Left lung (tissue), 10 donors: ENCODE data around the gene RNASEH2C. TPM values are rescaled to one million over a fixed set of nuclear protein-coding genes. Genes with fewer than 3 reads are reported as not detected.

Source experiments
- ATAC-seq: fragments of 200-7000 bp; cut with Tn5 transposase; one replicate; pipeline ENCODE4 v1.9.1; 2020; ENCODE audit warnings: moderate library complexity
- DNase-seq, 4 donors: peaks; one replicate each; pipeline ENCODE4 v3.0.0-alpha.2; 2013 to 2020
- H3K27ac ChIP-seq, 2 donors: fragments of 200-600 bp; sonication (generic) in 1 of 2; one replicate each; pipeline versions ENCODE4 v1.5.0 to v1.8.0; 2020 to 2021
- H3K27me3 ChIP-seq, 2 donors: fragments of 200-600 bp; sonication (generic) in 1 of 2; one replicate each; pipeline versions ENCODE4 v1.5.0 to v1.8.0; 2020 to 2021
- H3K36me3 ChIP-seq, 2 donors: fragments of 200-600 bp; sonication (generic) in 1 of 2; one replicate each; pipeline versions ENCODE4 v1.5.0 to v1.8.0; 2020 to 2021
- H3K4me1 ChIP-seq, 2 donors: fragments of 200-600 bp; one replicate each; pipeline ENCODE4 v1.8.0; 2021
- H3K4me3 ChIP-seq, 2 donors: fragments of 200-600 bp; sonication (generic) in 1 of 2; one replicate each; pipeline versions ENCODE4 v1.5.0 to v1.8.0; 2020 to 2021; ENCODE audit warnings: mild to moderate bottlenecking in 1 of 2
- H3K9me3 ChIP-seq, 2 donors: fragments of 200-600 bp; sonication (generic) in 1 of 2; one replicate each; pipeline versions ENCODE4 v1.5.0 to v1.8.0; 2020 to 2021
- CTCF ChIP-seq, 2 donors: fragments of 200-600 bp; sonication (generic) in 1 of 2; IDR thresholded peaks; one replicate each; pipeline versions ENCODE4 v1.5.0 to v1.8.0; 2021; ENCODE audit warnings: antibody characterized with exemption in 2 of 2
- intact Hi-C, 2 donors: fragments of 100-400 bp; cut with DNase I; formaldehyde crosslinking; loops; one replicate each; pipeline versions ENCODE4 v1.11.2 to v1.14.2; 2022
- polyA plus RNA-seq, 6 donors: library from polyadenylated mRNA; unstranded; fragments of 120-200 nt; gene quantifications; one replicate each; pipeline ENCODE4 v1.2.1, GENCODE V29; 2013; ENCODE audit not compliant: insufficient read length in 6 of 6
- total RNA-seq, 2 donors: library from RNA; stranded (reverse); fragmentation: NEBNext Ultra II Directional; extraction: Animal tissue kit (Norgen Biotek cat#: 25700); gene quantifications; one replicate each; pipeline ENCODE4 v1.2.1, GENCODE V29; 2021
- donor health status: DM: no; HTN: yes; CAD: no.
- donor health status: DM: no; HTN: no; CAD: no.

Gene RNASEH2C
- total and polyA plus RNA-seq, 8 donors, result 34.7 to 70.1 (median 40.1) TPM

GRCh38 chr11:65730461-65730860 lies 9.9 kb upstream of the RNASEH2C start:
- Histone ChIP-seq H3K9me3 (no peaks in the 10 kb centered on the region), H3K27ac (no peak overlapping the region), H3K27me3 (peaks cover 0 to 4% of the 10 kb centered on the region in 2 donors), H3K4me1 (peaks cover 0 to 3% of the 10 kb centered on the region in 2 donors), H3K36me3 (no peaks in the 10 kb centered on the region), H3K4me3 (no peak overlapping the region)
- no peak for ATAC-seq
- TF ChIP-seq CTCF (IDR thresholded peaks at IDR 0.05), result no peak
- intact Hi-C loops, result no loop called here
- no peak for DNase-seq

- ATAC-seq (no peak), DNase-seq (no peak)
- H3K27me3 ChIP-seq, result no peaks in the 10 kb centered on the region
- H3K27ac ChIP-seq, result no peak overlapping the region
- peaks cover 0 to 3% of the 10 kb centered on the region in 2 donors for H3K4me1 ChIP-seq
- H3K4me3 ChIP-seq, result no peak overlapping the region
- no peaks in the 10 kb centered on the region for H3K9me3 ChIP-seq
- intact Hi-C loops, result no loop called here
- no peaks in the 10 kb centered on the region for H3K36me3 ChIP-seq
- no peak for TF ChIP-seq CTCF (IDR thresholded peaks at IDR 0.05)
These were observed 7.3 kb upstream of the RNASEH2C start for GRCh38 chr11:65727865-65728264.

- no peak for TF ChIP-seq CTCF (IDR thresholded peaks at IDR 0.05)
- no peak for DNase-seq
- no peak for ATAC-seq
- H3K27ac ChIP-seq, result peak overlapping the region in 1 of 2 donors; percentile 23
- no peak overlapping the region for H3K4me3 ChIP-seq
- intact Hi-C loops, result no loop called here
- no peaks in the 10 kb centered on the region for H3K27me3 ChIP-seq
- H3K36me3 ChIP-seq, result no peaks in the 10 kb centered on the region
- H3K9me3 ChIP-seq, result no peaks in the 10 kb centered on the region
- H3K4me1 ChIP-seq, result peaks cover 0 to 3% of the 10 kb centered on the region in 2 donors
These were observed 6.1 kb upstream of the RNASEH2C start for GRCh38 chr11:65726660-65727059.

GRCh38 chr11:65722261-65722660 lies 1.7 kb upstream of the RNASEH2C start:
- Histone ChIP-seq H3K27me3 (no peaks in the 10 kb centered on the region), H3K9me3 (no peaks in the 10 kb centered on the region), H3K27ac (no peak overlapping the region), H3K4me3 (no peak overlapping the region), H3K4me1 (peaks cover 7 to 33% of the 10 kb centered on the region in 2 donors), H3K36me3 (peaks cover 0 to 24% of the 10 kb centered on the region in 2 donors)
- ATAC-seq, result no peak
- no peak for DNase-seq
- intact Hi-C loops, result no loop called here
- TF ChIP-seq CTCF (IDR thresholded peaks at IDR 0.05), result no peak

GRCh38 chr11:65719871-65720210 lies 757 bp downstream of the RNASEH2C start:
- H3K9me3 ChIP-seq, result no peaks in the 10 kb centered on the region
- no peaks in the 10 kb centered on the region for H3K27me3 ChIP-seq
- H3K4me1 ChIP-seq, result peaks cover 7 to 31% of the 10 kb centered on the region in 2 donors
- ATAC-seq (peak; percentile 21), DNase-seq (peak in 1 of 4 donors; percentile 39)
- peak overlapping the region; percentile 87 to 88 for H3K27ac ChIP-seq
- intact Hi-C loops, result loop anchor here in 1 of 2 donors (10.0 kb wide), 1 partner anchor 105 kb away; no protein-coding TSS in a partner anchor
- H3K4me3 ChIP-seq, result peak overlapping the region; percentile 85 to 86
- no peak for TF ChIP-seq CTCF (IDR thresholded peaks at IDR 0.05)
- H3K36me3 ChIP-seq, result peaks cover 2 to 48% of the 10 kb centered on the region in 2 donors
